Karpas-422 (cell line): Measurements from ENCODE around the gene WDR48. TPM values are rescaled to one million over a fixed set of nuclear protein-coding genes. Genes with fewer than 3 reads are reported as not detected.
A peak's percentile ranks its signal among the peaks of the same experiment; 100 is the strongest.

Source experiments
- DNase-seq: peaks from one replicate; pipeline ENCODE4 v3.0.0-alpha.2; 2015
- H2AFZ ChIP-seq: fragments of 200-600 bp; sonication (generic); 2 replicates; pipeline ENCODE4 v1.6.1; 2014; ENCODE audit warnings: antibody characterized with exemption, low read length, mixed read lengths
- H3K27ac ChIP-seq: fragments of 200-600 bp; sonication (generic); 2 replicates; pipeline ENCODE4 v1.5.1; 2014; ENCODE audit warnings: mild to moderate bottlenecking, low read length, moderate library complexity
- H3K27me3 ChIP-seq: fragments of 200-600 bp; sonication (generic); 2 replicates; pipeline ENCODE4 v1.6.1; 2014; ENCODE audit warnings: low read length, mixed read lengths
- H3K36me3 ChIP-seq: fragments of 200-600 bp; sonication (generic); 2 replicates; pipeline ENCODE4 v1.6.1; 2014; ENCODE audit warnings: low read length, mixed read lengths; ENCODE audit not compliant: insufficient read depth
- H3K4me1 ChIP-seq: fragments of 200-600 bp; sonication (generic); 2 replicates; pipeline ENCODE4 v1.6.1; 2014; ENCODE audit warnings: mild to moderate bottlenecking, low read length, mixed read lengths
- H3K4me2 ChIP-seq: fragments of 200-600 bp; sonication (generic); 2 replicates; pipeline ENCODE4 v1.6.1; 2014; ENCODE audit warnings: low read length, low read depth, mild to moderate bottlenecking; ENCODE audit not compliant: poor library complexity, severe bottlenecking
- H3K4me3 ChIP-seq: fragments of 200-600 bp; sonication (generic); 2 replicates; pipeline ENCODE4 v1.5.1; 2014; ENCODE audit warnings: mild to moderate bottlenecking, antibody characterized with exemption, low read length, mixed read lengths
- H3K79me2 ChIP-seq: fragments of 200-600 bp; sonication (generic); 2 replicates; pipeline ENCODE4 v1.6.1; 2014; ENCODE audit warnings: mild to moderate bottlenecking, low read length, mixed read lengths
- H3K9ac ChIP-seq: fragments of 200-600 bp; sonication (generic); 2 replicates; pipeline ENCODE4 v1.6.0; 2014; ENCODE audit warnings: low read length
- H3K9me2 ChIP-seq: fragments of 200-600 bp; sonication (generic), shearing (Covaris generic); replicated peaks from 2 replicates; pipeline ENCODE4 v1.6.0; 2014; ENCODE audit warnings: mild to moderate bottlenecking, low read length, moderate library complexity; ENCODE audit not compliant: insufficient read depth
- H3K9me3 ChIP-seq: fragments of 300-700, 200-600 bp; sonication (generic); 2 replicates; pipeline ENCODE4 v1.6.1; 2014; ENCODE audit warnings: low read length, mixed read lengths
- H4K20me1 ChIP-seq: fragments of 200-600 bp; sonication (generic); 2 replicates; pipeline ENCODE4 v1.6.1; 2014; ENCODE audit warnings: mild to moderate bottlenecking, antibody characterized with exemption, low read length, low read depth; ENCODE audit not compliant: insufficient read depth
- total RNA-seq: library from RNA; depleted of rRNA; stranded (reverse); fragments of >200 nt; shearing (Covaris generic); gene quantifications from 2 replicates; pipeline ENCODE4 v1.2.3, GENCODE V29; 2014; ENCODE audit warnings: low replicate concordance

WDR48 gene
- total RNA-seq, 1 experiment from 2014 or later = 27.7 TPM

DNA sequence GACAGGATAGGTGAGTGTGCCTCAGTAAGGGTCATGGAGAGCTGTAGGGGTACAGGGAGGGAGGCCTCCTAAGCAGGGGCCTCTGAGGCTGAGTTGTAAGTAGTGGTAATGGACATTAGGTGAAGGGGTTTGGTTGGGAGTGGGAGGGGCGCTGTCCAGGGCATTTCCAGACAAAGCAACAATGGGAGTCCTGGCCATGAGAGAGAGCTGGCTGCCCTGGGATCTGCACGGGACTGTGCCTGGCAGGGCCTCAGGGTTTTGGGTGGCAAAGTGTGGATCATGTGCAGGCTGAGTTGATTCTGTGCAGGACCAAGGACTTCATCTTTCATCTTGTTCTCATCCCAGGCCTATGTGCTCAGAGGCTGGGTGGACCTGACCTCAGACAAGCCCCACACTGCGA is 60.3 kb downstream of the WDR48 start:
- Histone ChIP-seq H3K4me2 (no peak overlapping the region), H3K4me3 (no peak overlapping the region), H3K9me3 (no peaks in the 10 kb centered on the region), H3K36me3 (no peaks in the 10 kb centered on the region), H3K27me3 (no peaks in the 10 kb centered on the region), H2AFZ (no peak overlapping the region), H3K9ac (no peak overlapping the region), H3K27ac (no peak overlapping the region), H3K4me1 (peaks cover 17% of the 10 kb centered on the region), H3K79me2 (peaks cover under 1% of the 10 kb centered on the region; the same call in 1 of the 2 replicates), H4K20me1 (no peaks in the 10 kb centered on the region), H3K9me2 (no peaks in the 10 kb centered on the region)
- DNase-seq = no peak

DNA sequence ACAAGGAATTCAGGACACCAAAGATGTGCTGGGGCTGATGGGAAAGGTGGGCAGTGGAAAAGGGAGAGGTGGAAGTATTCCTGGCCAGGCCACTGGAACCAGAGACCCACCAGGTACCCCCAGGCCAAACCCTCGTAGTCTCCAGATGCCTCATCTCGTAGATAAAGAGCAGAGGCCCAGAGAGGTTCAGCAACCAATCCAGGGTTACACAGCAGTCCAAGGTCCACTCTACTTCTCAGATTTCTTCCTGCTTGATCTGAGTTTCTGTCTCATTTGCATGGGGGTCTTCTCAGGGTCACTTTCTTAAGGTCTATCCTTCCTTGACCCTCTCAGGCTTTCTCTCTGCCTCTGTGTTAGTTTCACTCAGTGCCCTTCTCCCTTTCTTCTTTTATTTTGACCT is 60.7 kb downstream of the WDR48 start:
- no peak for DNase-seq
- no peaks in the 10 kb centered on the region for H3K79me2 ChIP-seq
- no peak overlapping the region for H3K4me2 ChIP-seq
- H3K27me3 ChIP-seq = no peaks in the 10 kb centered on the region
- no peak overlapping the region for H3K4me3 ChIP-seq
- no peak overlapping the region for H2AFZ ChIP-seq
- H3K4me1 ChIP-seq = peaks cover 17% of the 10 kb centered on the region
- H3K9ac ChIP-seq = no peak overlapping the region
- H3K36me3 ChIP-seq = no peaks in the 10 kb centered on the region
- no peaks in the 10 kb centered on the region for H4K20me1 ChIP-seq
- no peak overlapping the region for H3K27ac ChIP-seq
- H3K9me2 ChIP-seq = no peaks in the 10 kb centered on the region
- H3K9me3 ChIP-seq = no peaks in the 10 kb centered on the region

DNA sequence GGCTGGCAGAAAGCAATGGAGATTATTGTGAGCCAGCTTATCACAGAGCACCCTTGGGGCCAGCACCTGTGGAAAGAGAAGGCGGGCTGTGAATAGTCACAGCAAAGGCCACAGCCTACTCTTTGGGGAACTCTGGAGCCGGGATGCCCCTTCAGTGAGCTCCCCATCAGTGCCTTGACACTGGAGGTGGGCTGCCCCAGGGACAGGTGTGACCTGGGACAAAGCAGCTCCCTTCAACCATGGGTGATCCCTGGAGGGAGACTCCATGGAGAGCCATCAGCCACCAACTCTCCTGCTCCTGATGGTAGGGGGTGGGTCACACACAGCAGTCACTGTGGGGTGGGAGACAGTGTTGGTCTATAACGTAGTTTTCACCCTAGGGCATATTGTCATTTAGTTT is 61.5 kb downstream of the WDR48 start:
- no peaks in the 10 kb centered on the region for H3K9me2 ChIP-seq
- no peaks in the 10 kb centered on the region for H3K79me2 ChIP-seq
- no peaks in the 10 kb centered on the region for H4K20me1 ChIP-seq
- no peak for DNase-seq
- H3K36me3 ChIP-seq = no peaks in the 10 kb centered on the region
- no peak overlapping the region for H3K27ac ChIP-seq
- H3K4me3 ChIP-seq = no peak overlapping the region
- H3K4me2 ChIP-seq = no peak overlapping the region
- peaks cover 17% of the 10 kb centered on the region for H3K4me1 ChIP-seq
- no peaks in the 10 kb centered on the region for H3K27me3 ChIP-seq
- no peak overlapping the region for H2AFZ ChIP-seq
- no peaks in the 10 kb centered on the region for H3K9me3 ChIP-seq
- H3K9ac ChIP-seq = no peak overlapping the region

DNA sequence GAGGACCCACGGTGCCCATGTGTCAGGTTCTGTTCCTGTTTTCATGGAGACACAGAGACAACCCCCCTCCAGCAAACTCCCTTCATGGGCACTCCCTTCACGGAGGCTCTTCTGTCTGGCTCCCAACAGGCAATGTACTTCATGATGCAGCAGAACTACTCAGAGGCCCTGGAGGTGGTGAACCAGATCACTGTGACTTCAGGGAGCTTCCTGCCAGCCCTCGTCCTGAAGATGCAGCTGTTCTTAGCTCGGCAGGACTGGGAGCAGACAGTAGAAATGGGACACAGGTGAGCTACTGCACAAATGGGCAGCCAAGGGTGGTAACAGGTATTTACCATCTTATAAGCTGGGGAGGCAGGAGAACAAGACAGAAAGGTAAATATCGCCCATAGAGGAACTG is 62.6 kb downstream of the WDR48 start:
- H4K20me1 ChIP-seq = no peaks in the 10 kb centered on the region
- H3K4me3 ChIP-seq = no peak overlapping the region
- no peak overlapping the region for H3K27ac ChIP-seq
- peaks cover 7% of the 10 kb centered on the region for H3K4me1 ChIP-seq
- no peak overlapping the region for H2AFZ ChIP-seq
- no peaks in the 10 kb centered on the region for H3K36me3 ChIP-seq
- no peaks in the 10 kb centered on the region for H3K79me2 ChIP-seq
- H3K9ac ChIP-seq = no peak overlapping the region
- no peak overlapping the region for H3K4me2 ChIP-seq
- no peaks in the 10 kb centered on the region for H3K9me2 ChIP-seq
- no peaks in the 10 kb centered on the region for H3K27me3 ChIP-seq
- H3K9me3 ChIP-seq = no peaks in the 10 kb centered on the region
- DNase-seq = no peak

DNA sequence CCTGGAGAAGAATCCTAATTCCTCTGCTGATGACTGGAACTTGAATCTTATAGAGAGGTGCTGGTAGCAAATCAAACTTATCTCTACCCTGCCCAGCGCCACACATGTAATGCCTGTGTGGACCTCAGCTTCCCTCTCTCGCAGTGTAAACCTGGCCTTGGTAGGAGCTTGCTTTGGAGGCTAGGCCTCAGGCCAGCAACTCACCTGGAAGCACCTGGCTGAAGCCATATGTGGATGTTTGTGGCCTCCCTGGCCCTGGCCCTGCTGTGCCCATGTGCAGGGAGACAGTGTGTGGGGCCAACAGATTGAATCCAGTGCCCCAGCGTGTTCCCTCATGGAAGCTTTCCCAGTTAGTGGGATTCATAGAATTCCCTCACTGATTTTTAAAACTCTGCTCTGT is 64.1 kb downstream of the WDR48 start:
- DNase-seq = no peak
- no peaks in the 10 kb centered on the region for H3K36me3 ChIP-seq

DNA sequence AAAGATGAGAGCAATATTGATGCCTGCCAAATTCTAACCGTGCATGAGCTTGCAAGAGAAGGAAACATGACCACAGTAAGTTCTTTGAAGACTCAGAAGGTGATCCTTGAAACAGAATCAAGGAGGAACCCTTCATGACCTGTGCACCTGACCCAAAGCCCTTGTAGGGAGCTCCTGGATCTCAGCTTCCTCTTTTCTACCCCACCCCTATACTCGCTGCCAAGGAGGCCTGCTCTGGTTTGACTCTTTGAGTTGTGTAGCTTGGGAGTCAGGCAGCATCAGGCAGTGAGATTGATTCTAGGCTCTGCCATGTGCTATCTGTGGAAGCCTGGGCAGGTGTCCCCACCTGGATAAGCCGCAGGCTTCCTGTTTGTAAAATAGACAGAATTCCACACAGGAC is 66.3 kb downstream of the WDR48 start:
- H3K4me2 ChIP-seq = no peak overlapping the region
- H2AFZ ChIP-seq = no peak overlapping the region
- H3K27ac ChIP-seq = no peak overlapping the region
- no peaks in the 10 kb centered on the region for H3K79me2 ChIP-seq
- H3K36me3 ChIP-seq = no peaks in the 10 kb centered on the region
- peak; percentile 58 for DNase-seq
- no peaks in the 10 kb centered on the region for H3K9me3 ChIP-seq
- no peaks in the 10 kb centered on the region for H4K20me1 ChIP-seq
- H3K9ac ChIP-seq = no peak overlapping the region
- no peaks in the 10 kb centered on the region for H3K27me3 ChIP-seq
- H3K4me1 ChIP-seq = peaks cover 31% of the 10 kb centered on the region
- no peaks in the 10 kb centered on the region for H3K9me2 ChIP-seq
- H3K4me3 ChIP-seq = no peak overlapping the region

More for the DNA sequence above, 64.1 kb downstream of the WDR48 start:
- Histone ChIP-seq H3K79me2 (no peaks in the 10 kb centered on the region), H3K27me3 (no peaks in the 10 kb centered on the region), H3K4me1 (peaks cover 9% of the 10 kb centered on the region), H3K4me2 (no peak overlapping the region), H4K20me1 (no peaks in the 10 kb centered on the region), H3K27ac (no peak overlapping the region), H3K4me3 (no peak overlapping the region), H3K9ac (no peak overlapping the region), H3K9me3 (no peaks in the 10 kb centered on the region), H3K9me2 (no peaks in the 10 kb centered on the region), H2AFZ (no peak overlapping the region)

DNA sequence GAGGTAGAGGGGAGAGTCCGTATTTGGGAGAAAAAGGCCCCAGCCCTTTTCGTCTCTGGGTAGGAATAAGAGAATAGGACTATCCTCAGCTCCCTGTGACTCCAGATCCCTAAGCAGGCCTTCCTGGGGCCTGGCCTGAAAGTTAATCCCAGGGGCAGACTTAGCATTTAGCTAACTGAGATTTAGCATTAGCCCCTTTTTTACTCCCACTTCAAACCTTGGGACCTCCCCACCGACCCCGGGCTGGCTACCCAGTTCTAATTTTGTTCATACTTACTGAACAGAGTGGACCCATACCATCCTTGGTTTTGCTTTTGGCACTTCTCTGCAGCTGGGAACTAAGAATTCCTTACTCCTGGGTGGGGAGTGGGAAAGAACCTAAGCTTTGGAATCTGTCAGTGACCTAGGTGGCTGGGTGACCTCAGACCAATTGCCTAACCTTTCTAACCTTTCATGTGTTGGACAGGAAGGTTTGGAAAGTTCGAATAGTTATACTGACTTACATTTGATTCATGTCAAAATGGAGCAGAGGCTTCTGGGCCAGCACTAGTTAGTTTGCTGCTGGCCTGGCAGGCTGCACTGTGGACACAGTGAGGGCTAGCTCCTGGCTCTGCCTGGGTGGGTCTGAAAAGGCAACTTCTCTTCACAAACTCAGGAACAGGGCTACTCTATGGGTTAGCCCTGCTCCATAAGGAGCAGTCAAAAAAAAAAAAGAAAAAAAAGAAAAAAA is 67.3 kb downstream of the WDR48 start:
- no peak overlapping the region for H3K4me2 ChIP-seq
- no peak overlapping the region for H3K27ac ChIP-seq
- no peaks in the 10 kb centered on the region for H4K20me1 ChIP-seq

DNA sequence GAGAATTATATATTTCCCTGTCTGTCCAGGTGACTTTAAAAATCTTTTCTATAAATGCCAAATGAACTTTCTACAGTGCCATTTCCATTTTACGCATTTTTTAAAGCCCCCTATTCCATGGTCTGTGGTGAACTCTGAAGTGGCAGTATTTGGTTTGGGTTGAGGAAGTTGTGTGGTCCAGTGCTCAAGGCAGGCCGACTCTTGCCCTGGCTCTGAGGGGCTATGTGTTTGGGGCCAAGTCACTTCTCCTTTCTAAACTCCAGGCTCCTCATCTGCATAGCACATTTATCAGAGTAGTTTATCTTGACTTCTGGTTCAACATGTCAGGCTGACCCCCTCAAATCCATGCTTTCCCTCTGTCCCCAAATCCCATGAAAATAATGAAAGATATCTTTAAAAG is 69.8 kb downstream of the WDR48 start:
- no peaks in the 10 kb centered on the region for H3K27me3 ChIP-seq
- H3K79me2 ChIP-seq = no peaks in the 10 kb centered on the region
- peak overlapping the region; percentile 60; the same call in 1 of the 2 replicates for H3K4me3 ChIP-seq
- no peaks in the 10 kb centered on the region for H3K36me3 ChIP-seq
- no peaks in the 10 kb centered on the region for H3K9me2 ChIP-seq
- H3K4me2 ChIP-seq = peak overlapping the region; percentile 77
- DNase-seq = peak; percentile 66
- H3K9me3 ChIP-seq = no peaks in the 10 kb centered on the region
- peaks cover 59% of the 10 kb centered on the region for H3K4me1 ChIP-seq
- H4K20me1 ChIP-seq = no peaks in the 10 kb centered on the region
- H2AFZ ChIP-seq = no peak overlapping the region
- peak overlapping the region; percentile 79 for H3K27ac ChIP-seq
- 0 out of 2 replicates have a peak overlapping the region, but pooled peaks have one; percentile 6 for H3K9ac ChIP-seq

More for the DNA sequence above, 67.3 kb downstream of the WDR48 start:
- no peak overlapping the region for H2AFZ ChIP-seq
- H3K79me2 ChIP-seq = no peaks in the 10 kb centered on the region
- peaks cover 42% of the 10 kb centered on the region for H3K4me1 ChIP-seq
- H3K9me3 ChIP-seq = no peaks in the 10 kb centered on the region
- no peaks in the 10 kb centered on the region for H3K9me2 ChIP-seq
- H3K4me3 ChIP-seq = no peak overlapping the region
- no peak for DNase-seq
- H3K27me3 ChIP-seq = no peaks in the 10 kb centered on the region
- no peak overlapping the region for H3K9ac ChIP-seq
- no peaks in the 10 kb centered on the region for H3K36me3 ChIP-seq
